Subcutaneous abdominal adipose tissue (tissue), 5 donors: ENCODE results near the gene MTERF1.

Experiments used
- H3K27ac ChIP-seq: one replicate; pipeline ENCODE4 v1.7.0; 2013; ENCODE audit warnings: low read depth, mild to moderate bottlenecking, inconsistent platforms, low read length, moderate library complexity
- H3K27me3 ChIP-seq, 5 donors: one replicate each; pipeline ENCODE4 v1.7.0; 2013; ENCODE audit warnings: low read length in 5 of 5, inconsistent platforms in 1 of 5; ENCODE audit not compliant: control insufficient read depth in 5 of 5, insufficient read depth in 4 of 5
- H3K36me3 ChIP-seq, 5 donors: one replicate each; pipeline ENCODE4 v1.7.0; 2013; ENCODE audit warnings: low read length in 5 of 5; ENCODE audit not compliant: control insufficient read depth in 5 of 5, insufficient read depth in 5 of 5
- H3K4me1 ChIP-seq, 5 donors: one replicate each; pipeline ENCODE4 v1.7.0; 2013; ENCODE audit warnings: low read length in 5 of 5, mild to moderate bottlenecking in 3 of 5, moderate library complexity in 1 of 5; ENCODE audit not compliant: control insufficient read depth in 5 of 5, insufficient read depth in 5 of 5
- H3K4me3 ChIP-seq, 5 donors: one replicate each; pipeline ENCODE4 v1.7.0; 2013; ENCODE audit warnings: low read length in 5 of 5, low read depth in 1 of 5
- H3K9ac ChIP-seq, 5 donors: one replicate each; pipeline ENCODE4 v1.7.0; 2013; ENCODE audit warnings: low read length in 5 of 5, mild to moderate bottlenecking in 4 of 5, moderate library complexity in 3 of 5
- H3K9me3 ChIP-seq, 5 donors: one replicate each; pipeline ENCODE4 v1.7.0; 2013; ENCODE audit warnings: low read length in 5 of 5; ENCODE audit not compliant: control insufficient read depth in 5 of 5
- donor health status: healthy.
- donor health status: healthy.
- donor health status: healthy.
- donor health status: healthy.
- donor health status: healthy.

Gene MTERF1

DNA sequence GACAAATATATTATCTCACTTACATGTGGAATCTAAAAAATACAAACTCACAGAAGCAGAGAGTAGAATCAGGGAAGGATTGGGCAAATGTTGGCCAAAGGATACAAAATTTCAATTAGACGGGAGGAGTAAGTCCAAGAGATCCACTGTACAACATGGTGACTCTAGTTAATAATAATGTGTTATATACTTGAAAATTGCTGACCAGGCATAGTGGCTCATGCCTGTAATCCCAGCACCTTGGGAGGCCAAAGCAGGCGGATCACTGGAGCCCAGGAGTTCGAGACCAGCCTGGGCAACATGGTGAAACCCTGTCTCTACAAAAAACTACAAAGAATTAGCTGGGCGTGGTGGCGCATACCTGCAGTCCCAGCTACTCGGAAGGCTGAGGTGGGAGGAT, 16.4 kb downstream of the MTERF1 start:
- Histone ChIP-seq H3K27me3 (no peaks in the 10 kb centered on the region), H3K27ac (no peak overlapping the region), H3K4me1 (no peaks in the 10 kb centered on the region), H3K4me3 (no peak overlapping the region), H3K9me3 (no peaks in the 10 kb centered on the region), H3K36me3 (peaks cover 0 to 6% (median 0%) of the 10 kb centered on the region in 5 donors), H3K9ac (no peak overlapping the region)

DNA sequence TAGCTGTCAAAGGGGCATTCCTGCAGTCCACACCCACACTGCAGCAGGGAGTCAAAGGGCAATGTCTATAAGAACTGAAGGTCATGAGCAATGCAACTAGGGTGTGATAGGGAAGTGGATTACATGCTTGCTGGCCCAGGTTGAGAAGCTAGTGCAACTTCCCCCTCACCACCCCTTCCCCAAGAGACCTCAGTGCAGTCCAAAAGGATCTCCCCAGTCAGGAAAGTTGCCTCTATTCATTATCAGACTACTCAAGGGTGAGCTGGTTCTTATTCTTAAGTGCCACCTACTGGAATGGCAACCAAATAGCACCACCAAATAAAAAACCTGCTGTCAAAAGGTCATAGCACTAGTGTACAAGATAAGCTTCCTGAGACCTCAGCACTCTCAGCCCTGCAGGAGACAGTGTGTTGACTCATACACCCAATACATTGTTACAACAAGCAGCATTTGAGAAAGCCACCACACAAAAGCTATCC, 28.2 kb downstream of the MTERF1 start:
- no peaks in the 10 kb centered on the region for H3K27me3 ChIP-seq
- H3K9me3 ChIP-seq: peaks cover 0 to 8% (median 4%) of the 10 kb centered on the region in 5 donors
- no peak overlapping the region for H3K9ac ChIP-seq
- no peaks in the 10 kb centered on the region for H3K4me1 ChIP-seq
- H3K36me3 ChIP-seq: no peaks in the 10 kb centered on the region
- H3K4me3 ChIP-seq: no peak overlapping the region
- H3K27ac ChIP-seq: no peak overlapping the region

DNA sequence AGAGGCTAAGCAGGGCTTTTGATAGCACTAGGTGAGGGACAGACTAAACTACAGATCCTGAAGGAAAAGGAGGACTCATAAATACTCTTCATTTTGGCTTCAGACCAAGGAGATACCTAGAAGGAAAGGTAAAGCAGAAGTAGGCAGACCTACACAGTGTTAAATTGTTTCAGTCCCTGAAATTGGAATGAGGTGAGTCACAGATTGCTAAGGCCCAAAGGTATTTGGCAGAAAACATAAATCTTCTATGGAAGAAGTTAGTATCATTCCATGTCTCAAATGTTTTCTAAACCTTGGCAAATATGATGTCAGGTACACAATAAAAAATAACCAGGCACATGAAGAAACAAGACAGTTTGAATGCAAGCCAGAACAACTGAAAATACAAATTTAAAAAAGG, 30.0 kb downstream of the MTERF1 start:
- Histone ChIP-seq H3K27ac (no peak overlapping the region), H3K4me1 (peaks cover 0 to 4% (median 0%) of the 10 kb centered on the region in 5 donors), H3K9me3 (peaks cover 0 to 8% (median 4%) of the 10 kb centered on the region in 5 donors)

DNA sequence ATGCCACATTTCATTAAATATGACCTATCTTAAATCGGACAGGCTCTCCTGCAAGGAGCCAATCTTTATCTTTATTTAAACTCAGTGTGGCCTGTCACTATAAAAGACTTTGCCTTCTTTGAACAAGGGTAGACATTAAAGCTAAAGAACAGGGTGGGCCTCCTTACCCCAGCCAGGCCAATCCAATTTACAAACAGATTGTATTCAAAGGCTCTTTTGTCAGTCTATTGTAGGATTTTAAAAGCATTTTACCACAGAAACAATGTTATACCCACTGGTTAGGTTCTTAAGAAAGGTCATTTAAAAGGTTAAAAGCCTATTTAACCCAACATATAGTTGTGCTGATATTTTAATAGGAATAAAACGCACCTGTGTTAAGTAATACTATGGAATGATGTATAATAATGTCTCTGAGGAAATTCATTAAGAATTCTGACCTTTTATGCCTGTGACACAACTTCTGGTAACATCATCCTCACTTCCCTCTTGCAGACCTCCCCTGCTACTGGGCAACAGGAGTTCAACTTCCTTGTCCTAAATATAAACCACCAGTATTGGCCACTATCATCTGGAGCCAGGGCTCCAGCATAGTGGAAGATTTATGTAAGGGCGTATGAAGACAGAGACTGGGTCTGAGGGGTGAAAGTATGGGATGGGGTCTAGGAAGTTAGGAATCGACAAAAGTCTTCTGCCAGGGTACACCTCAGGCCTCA, 32.5 kb downstream of the MTERF1 start:
- Histone ChIP-seq H3K4me1 (peaks cover 0 to 4% (median 0%) of the 10 kb centered on the region in 5 donors), H3K9ac (no peak overlapping the region), H3K36me3 (no peaks in the 10 kb centered on the region), H3K9me3 (peaks cover 0 to 6% (median 0%) of the 10 kb centered on the region in 5 donors), H3K27me3 (no peaks in the 10 kb centered on the region), H3K27ac (no peak overlapping the region), H3K4me3 (no peak overlapping the region)

More for the DNA sequence above, 30.0 kb downstream of the MTERF1 start:
- Histone ChIP-seq H3K9ac (no peak overlapping the region), H3K36me3 (no peaks in the 10 kb centered on the region), H3K4me3 (no peak overlapping the region), H3K27me3 (no peaks in the 10 kb centered on the region)

DNA sequence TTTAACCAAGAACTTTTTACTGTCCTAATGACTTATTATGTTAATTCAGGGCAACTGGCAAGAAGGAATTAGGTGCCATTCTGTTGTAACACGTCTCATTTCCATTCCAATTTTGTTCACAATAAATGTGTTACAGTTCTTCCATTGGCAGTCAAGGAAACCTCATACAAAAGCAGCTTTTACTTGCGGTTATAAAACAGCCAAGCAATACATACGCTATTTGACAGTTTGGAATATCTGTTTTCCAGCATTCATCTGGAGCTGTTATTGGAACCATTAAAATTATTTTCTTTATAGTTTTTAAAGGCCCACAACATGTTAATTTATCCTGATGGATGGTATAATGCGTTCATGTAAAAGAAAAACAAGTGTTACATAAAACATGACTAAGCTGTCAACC, 33.3 kb downstream of the MTERF1 start:
- H3K9ac ChIP-seq: no peak overlapping the region
- no peak overlapping the region for H3K4me3 ChIP-seq
- H3K27ac ChIP-seq: no peak overlapping the region
- no peaks in the 10 kb centered on the region for H3K27me3 ChIP-seq
- H3K36me3 ChIP-seq: no peaks in the 10 kb centered on the region
- peaks cover 0 to 4% (median 0%) of the 10 kb centered on the region in 5 donors for H3K4me1 ChIP-seq
- H3K9me3 ChIP-seq: peaks cover 0 to 6% (median 0%) of the 10 kb centered on the region in 5 donors

DNA sequence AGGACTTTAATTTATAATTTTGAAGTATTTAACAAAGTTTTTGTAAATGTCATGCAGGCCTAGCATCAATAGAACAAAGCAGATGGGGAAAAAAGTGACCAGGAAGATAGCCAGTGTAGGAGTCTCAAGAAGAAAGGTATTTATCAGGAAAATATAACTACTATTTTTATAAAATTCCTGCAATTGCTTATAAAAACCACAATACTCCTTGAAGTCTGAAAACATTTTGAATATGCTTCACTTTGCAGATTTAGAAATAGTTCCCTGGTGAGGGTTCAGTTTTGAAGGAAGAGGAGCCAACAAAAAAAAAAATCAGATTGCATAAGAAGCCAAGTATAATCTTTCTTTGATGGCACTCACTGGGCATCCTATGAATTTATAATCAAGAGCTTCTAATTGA, 34.1 kb downstream of the MTERF1 start:
- no peaks in the 10 kb centered on the region for H3K36me3 ChIP-seq
- peaks cover 0 to 4% (median 0%) of the 10 kb centered on the region in 5 donors for H3K4me1 ChIP-seq
- H3K27ac ChIP-seq: no peak overlapping the region
- peaks cover 0 to 8% (median 0%) of the 10 kb centered on the region in 5 donors for H3K9me3 ChIP-seq
- no peaks in the 10 kb centered on the region for H3K27me3 ChIP-seq
- H3K9ac ChIP-seq: no peak overlapping the region
- H3K4me3 ChIP-seq: no peak overlapping the region

DNA sequence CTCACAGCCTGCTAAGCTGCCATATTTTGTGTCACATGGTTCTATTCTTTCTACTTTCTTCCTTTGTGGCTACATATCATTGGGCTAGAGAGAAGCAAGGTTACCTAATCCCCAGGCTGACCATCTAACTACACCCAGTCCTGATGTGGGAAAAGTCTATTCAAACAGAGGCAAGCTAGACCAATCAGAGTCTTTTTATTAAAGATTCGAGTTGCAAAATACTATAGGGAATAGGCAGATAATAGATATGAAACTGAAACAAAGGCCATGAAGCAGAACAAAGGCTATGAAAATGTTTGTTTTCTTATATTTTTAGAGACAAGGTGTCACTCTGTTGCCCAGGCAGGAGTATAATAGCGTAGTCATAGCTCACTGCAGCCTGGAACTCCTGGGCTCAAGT, 36.7 kb downstream of the MTERF1 start:
- no peak overlapping the region for H3K9ac ChIP-seq
- no peaks in the 10 kb centered on the region for H3K36me3 ChIP-seq
- H3K27ac ChIP-seq: no peak overlapping the region
- peaks cover 0 to 4% (median 0%) of the 10 kb centered on the region in 5 donors for H3K4me1 ChIP-seq
- no peak overlapping the region for H3K4me3 ChIP-seq
- H3K9me3 ChIP-seq: peaks cover 0 to 12% (median 0%) of the 10 kb centered on the region in 5 donors
- no peaks in the 10 kb centered on the region for H3K27me3 ChIP-seq

DNA sequence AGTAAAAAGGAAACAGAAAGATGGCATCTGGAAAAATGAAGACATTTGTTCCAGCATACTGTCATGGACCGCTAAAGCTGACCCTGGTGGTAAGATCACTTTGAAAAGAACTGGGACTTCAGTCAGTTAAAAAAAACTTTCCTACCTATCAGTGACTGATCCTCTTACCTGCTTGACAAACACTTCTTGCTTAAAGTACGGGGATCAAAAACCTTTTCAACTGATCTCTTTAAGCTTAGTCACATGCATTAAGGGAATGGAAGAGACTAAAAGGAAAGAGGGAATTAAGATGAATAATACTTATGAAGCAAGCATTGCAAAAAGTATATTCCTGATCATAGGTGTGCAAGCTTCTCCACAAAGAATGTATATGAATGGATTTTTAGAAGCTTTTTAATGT, 42.1 kb downstream of the MTERF1 start:
- no peaks in the 10 kb centered on the region for H3K27me3 ChIP-seq

DNA sequence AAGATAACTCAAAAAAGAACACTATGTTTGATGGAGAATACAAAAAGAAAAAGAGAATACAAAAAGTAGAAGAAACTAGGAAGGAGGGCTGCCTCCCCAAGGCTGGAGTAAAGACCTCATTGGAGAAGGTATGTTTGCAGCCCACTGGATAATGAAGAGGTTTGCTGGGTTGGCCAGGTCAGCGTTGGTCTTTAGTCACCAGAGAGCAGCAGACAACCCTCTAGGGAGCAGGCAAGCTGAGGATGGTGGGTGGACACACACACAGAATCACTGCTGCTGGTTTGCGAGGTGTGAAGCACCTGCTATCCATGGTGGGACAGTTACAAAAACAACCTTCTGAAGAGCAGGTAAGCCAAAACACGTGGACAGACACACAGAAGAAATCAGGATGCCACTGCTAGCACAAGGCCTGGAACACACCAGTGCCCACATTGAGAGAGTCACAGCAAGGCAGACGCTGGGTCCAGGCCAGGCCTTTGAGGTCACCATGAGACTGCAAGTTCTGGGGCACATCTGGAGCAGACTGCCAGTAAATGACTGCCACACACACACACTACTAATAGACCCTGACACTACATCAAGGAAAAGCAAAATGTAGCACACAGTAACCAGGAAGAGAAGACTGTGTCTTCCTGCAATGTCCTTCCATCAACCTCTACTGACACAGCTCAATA, 43.0 kb downstream of the MTERF1 start:
- H3K9me3 ChIP-seq: peaks cover 0 to 10% (median 0%) of the 10 kb centered on the region in 5 donors
- H3K27ac ChIP-seq: no peak overlapping the region

More for the DNA sequence above, 42.1 kb downstream of the MTERF1 start:
- Histone ChIP-seq H3K9me3 (peaks cover 0 to 12% (median 0%) of the 10 kb centered on the region in 5 donors), H3K27ac (no peak overlapping the region), H3K9ac (no peak overlapping the region), H3K4me1 (no peaks in the 10 kb centered on the region), H3K36me3 (no peaks in the 10 kb centered on the region), H3K4me3 (no peak overlapping the region)

DNA sequence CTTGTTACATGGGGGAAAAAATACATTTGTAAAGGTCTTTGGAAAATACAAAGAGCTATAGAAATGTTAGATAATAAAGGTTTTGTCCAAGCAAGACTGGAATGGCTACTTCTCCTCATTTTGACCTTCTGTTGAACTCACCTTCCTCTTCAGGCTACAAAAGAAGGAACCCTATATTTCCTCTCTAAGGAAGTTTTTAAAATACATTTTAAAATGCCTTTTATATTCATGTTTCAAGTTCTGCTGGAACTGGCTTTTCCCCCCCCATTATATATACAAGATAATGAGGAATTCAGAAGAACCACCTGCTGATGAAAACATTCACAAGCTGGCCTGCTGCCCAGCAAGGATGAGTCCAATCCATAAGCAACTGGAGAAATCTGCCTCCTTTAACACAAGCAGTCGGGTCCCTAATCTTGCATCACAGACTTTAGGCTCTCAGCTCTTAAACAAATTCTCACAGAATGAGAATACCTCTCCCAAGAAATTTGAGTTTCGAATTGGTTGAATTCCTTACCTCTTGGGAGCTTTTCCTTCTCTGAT, 44.6 kb downstream of the MTERF1 start:
- Histone ChIP-seq H3K27me3 (no peaks in the 10 kb centered on the region), H3K36me3 (no peaks in the 10 kb centered on the region), H3K9me3 (no peaks in the 10 kb centered on the region), H3K9ac (no peak overlapping the region), H3K4me3 (no peak overlapping the region), H3K27ac (no peak overlapping the region), H3K4me1 (no peaks in the 10 kb centered on the region)

More for the DNA sequence above, 43.0 kb downstream of the MTERF1 start:
- H3K27me3 ChIP-seq: no peaks in the 10 kb centered on the region
- H3K4me1 ChIP-seq: no peaks in the 10 kb centered on the region
- no peak overlapping the region for H3K9ac ChIP-seq
- H3K4me3 ChIP-seq: no peak overlapping the region
- no peaks in the 10 kb centered on the region for H3K36me3 ChIP-seq
